DMS 273 (cell line): Measurements from ENCODE around the gene CCDC134.
"Not testable (repeated sequence)": the region's sequence is repeated elsewhere in the genome, so short reads cannot be mapped to it uniquely, and the experiment has no call there.

ENCODE experiments used
- DNase-seq: peaks from one replicate; lab custom pipeline; 2025; ENCODE audit not compliant: unreplicated experiment; lab: John Stamatoyannopoulos, UW

Gene CCDC134

GRCh38 chr22:41822317-41823057 lies 22.0 kb downstream of the CCDC134 start:
- DNase-seq = peak; percentile 60

DNA sequence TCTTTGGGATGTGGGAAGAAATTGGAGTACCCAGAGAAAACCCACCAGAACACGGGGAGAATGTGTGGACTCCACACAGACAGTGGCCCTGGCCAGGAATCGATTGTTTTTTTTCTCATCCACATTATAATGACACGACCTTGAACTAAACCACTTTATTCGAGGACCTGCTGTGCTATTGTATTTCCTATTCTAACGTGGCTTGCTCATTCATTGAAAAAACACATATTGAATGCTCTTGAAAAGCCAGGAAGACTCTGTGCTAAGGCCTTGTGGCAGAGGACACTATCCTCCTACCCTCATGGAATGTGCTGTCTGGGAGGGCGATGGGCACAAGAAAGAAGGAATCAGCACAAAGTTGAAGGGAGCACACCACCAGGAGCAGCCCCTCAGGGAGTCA lies 23.3 kb downstream of the CCDC134 start:
- DNase-seq = no peak

DNA sequence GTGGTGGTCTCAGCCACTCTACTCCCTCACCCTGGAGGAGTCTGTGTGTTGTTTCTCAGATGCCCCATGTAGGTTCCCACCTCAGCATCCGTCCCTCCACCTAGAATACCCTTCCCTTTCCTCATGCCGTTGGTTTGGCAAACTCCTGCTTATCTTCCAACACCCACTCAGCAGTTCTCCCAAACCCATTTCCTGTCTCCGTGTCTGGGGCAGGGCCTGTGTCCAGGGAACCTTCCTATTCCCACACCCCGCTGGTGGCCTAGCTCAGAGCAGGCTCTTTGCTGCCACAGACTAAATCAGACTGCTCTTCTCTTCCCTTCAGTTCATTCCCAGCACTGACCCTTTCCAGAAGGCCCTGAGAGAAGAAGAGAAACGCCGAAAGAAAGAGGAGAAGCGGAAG lies 24.9 kb downstream of the CCDC134 start:
- no peak for DNase-seq

GRCh38 chr22:41826021-41826420 lies 25.5 kb downstream of the CCDC134 start:
- no peak for DNase-seq

GRCh38 chr22:41826430-41827383 lies 26.2 kb downstream of the CCDC134 start:
- DNase-seq = no peak

DNA sequence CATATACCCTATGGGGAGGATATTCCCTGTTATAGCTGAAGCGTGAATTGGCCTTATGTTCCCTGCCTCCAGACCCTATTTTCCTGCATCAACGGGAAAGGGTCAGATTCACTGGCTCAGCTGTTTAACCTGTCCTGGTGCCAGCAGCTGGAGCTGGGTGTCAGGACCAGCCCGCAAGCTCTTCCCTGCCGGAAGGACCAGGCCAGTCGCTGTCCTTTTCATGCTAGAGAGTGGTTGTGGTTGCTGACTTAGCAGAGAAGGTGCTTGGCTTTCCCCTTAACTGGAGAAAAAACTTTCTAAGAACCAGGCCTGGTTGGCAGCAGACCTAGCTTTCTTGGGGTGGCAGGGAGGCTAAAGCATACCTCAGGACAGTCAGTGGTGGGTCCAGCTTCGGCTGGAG lies 27.2 kb downstream of the CCDC134 start:
- DNase-seq = no peak

- no peak for DNase-seq
These were observed 28.0 kb downstream of the CCDC134 start for GRCh38 chr22:41828516-41828915.

DNA sequence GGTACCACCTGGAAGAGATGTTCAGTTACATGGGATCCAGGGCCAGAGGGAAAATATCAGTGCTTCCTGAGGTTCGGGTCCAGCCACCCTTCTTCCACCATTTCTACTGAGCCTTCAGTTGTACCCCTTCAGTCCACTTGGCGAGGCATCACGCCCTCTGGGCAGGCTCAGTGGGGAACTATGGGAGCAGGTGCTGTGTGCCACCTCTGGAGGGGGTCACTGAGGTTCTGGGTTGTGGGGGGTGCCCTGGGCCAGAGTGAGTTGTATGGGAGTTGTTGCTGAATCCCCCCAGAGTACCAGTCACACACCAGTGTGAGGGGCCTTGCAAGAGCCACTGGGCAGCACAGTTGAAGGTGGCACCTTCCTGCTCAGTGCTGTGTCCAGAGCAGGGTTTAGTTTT lies 29.7 kb downstream of the CCDC134 start:
- DNase-seq = peak; percentile 24

DNA sequence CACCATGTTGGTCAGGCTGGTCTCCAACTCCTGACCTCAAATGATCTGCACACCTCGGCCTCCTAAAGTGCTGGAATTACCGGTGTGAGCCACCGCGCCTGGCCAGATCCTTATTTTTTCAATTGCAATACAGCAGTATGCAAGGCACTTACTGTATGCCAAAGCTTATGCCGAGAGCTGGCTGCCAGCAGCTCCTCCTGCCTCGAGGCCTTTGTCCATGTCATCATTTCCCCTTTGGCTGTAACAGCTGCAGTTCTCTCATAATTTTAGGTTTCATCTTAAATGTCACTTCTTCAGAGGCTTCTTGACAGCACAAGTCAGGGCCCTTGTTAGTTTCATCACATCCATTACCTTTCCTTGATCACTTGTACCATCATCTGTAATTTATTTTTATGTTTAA lies 30.9 kb downstream of the CCDC134 start:
- no peak for DNase-seq

DNA sequence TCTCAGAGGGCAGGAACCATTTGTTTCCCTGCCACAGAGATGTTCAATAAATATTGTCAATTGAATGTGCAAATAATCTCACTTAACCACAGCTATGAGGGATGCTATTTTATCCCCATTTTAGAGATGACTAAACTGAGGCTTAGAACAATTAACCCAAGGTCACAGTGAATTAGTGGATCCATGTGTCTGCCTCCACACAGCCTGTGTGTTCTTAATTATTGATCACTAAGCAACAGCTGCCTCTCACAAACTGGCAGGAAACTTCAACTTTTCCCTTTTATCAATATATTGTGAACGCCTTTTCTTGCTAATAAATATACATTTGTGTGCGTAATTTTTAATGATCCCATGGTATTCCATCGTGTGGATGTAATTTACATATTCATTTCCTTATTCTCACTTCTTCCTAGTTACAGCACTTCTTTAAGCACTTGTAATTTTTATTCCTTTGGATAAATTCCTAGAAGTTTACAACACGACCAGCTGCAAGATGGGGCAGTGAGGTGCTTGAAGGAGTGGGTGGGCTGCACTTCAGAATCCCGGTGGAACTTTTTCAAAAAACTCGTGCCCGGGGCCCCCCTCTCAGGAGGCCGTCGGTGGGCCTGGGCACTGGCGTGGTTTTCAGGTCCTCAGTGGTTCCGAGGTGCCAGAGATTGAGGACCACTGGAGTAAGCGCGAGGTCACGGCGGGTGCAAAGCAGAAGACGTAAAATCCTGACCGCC lies 31.5 kb downstream of the CCDC134 start:
- no peak for DNase-seq

DNA sequence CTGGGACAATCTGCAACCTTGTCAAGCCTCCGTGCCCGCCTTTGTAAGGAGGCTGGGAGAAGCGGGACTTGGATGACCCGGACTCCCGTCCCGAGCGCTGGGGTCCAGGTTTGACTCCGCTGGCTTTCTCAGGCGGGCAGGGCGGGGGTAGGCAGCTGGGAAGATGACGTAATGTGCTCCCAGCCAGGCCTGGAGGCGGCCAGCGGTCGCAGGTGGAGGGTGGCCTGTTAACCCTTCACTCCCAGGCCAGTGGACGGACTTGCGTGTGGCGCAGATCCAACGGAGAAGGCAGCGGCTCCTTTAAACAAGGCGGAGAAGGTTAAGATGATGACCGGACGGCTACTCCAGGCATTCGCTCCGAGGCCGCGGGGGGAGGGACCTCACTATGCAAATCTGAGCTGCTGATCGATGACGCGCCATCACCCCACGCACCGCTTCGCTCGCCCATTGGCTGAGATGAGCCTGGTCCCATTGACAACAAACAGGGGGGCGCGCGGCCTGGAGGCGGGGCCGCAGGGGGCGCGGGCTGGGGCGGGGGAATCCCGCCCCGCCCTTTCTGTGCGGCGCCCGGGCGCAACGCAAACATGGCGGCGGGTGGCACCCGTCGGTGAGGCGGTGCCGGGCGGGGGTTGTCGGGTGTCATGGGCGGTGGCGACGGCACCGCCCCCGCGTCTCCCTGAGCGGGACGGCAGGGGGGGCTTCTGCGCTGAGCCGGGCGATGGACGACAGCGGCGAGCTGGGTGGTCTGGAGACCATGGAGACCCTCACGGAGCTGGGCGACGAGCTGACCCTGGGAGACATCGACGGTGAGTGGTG lies 32.3 kb downstream of the CCDC134 start, which contains the start of gene SREBF2:
Gene SREBF2 (plus strand): TSS at position 553 of the 816 bp plus-strand sequence. CDS start 166 bp downstream, at position 719.
- DNase-seq = peak; percentile 98

GRCh38 chr22:41833369-41834004 lies 33.0 kb downstream of the CCDC134 start:
- peak; percentile 66 for DNase-seq

DNA sequence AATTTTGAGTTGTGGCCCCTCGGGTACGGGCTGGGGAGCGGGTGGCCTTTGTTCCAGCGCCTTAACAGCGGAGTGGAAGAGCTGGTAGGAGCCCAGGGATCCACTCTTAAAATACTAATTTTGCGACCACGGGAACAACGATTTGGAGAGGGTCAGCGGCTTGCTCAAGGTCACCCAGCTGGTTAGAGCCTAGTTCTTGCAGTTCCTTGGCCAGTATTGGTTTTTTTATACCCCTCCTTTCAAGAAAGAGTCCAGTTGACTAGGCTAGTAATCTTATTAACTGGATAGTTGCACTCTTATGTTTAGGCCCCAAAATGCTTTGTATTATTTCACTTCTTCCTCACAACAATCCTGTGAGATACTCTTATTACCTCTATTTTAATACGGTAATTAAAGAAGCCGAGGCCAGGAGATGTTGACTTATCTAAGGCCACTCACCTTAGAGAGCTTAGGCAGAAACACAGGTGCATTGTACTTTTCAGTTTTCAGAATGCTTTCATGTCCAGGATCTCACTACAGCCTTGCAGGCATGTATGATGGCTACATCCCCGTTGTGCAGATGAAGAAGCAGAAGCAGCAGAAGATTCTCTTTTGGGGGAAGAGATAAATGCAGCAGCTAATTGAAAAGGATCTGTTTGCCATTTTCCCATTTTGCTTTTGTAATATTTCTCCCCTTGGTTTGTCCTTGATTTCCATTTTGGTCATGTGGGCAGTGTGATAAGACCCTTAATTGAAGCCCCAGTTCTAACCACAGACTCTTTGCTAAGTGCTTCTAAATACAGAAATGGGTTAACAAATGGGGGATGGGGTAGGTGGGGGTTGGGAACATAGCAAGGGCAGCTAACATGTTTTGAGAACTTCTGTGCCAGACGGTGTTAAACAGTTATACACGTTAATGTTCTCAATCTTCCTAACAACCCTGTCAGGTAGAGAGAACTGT lies 33.8 kb downstream of the CCDC134 start:
- no peak for DNase-seq

GRCh38 chr22:41835462-41835861 lies 35.0 kb downstream of the CCDC134 start:
- not testable (repeated sequence) for DNase-seq

DNA sequence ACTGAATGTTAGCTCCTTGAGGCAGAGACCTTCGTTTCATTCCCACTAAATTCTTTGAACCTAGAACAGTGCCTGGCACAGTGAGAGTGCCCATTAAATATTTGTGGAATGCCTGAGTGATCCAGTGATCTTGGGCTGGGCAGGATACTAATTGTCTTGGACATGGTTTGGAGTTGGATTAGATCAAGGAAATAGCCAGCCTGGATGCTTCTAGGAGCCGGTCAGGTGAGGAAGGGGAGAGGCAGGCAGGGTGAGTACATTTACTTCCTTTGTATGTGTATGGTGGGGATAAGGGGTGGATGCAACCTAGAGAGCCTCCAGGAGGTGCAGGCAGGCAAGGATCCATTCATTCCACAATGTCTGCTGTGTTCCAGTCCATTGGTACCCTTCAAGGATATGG lies 36.1 kb downstream of the CCDC134 start:
- no peak for DNase-seq

- DNase-seq = no peak
These were observed 38.6 kb downstream of the CCDC134 start for GRCh38 chr22:41838842-41839618.

GRCh38 chr22:41840216-41840615 lies 39.7 kb downstream of the CCDC134 start:
- no peak for DNase-seq

DNA sequence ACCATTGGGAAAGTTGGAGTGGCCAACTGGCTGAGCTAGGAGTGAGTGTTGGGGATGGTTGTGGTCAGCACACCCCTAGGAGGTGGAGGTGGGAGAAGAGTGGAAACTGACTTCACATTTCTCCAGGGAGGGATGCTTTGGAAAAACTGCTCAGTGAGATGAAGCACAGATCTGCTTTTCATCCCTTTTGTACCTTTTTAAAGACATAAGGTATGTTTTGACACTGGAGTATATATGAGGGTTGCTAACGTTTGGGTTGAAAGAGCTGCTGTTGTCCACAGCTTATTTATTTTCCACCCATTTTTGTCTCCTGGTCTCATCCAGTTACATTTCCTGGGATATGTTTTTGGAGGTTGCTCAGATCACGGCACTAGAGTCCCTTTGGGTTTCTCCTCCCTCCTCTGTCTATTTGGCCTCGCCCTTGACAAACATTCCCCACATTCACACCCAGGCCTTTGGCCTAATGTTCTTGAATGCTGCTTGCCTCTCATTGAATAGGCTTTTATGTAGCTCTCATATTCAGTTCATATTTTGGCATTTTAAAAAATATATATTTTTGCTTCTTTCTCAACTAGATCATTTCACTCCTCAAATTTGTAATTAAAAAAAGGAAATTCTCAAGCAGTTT lies 40.7 kb downstream of the CCDC134 start:
- DNase-seq = no peak
